DOHH2 (cell line): Measurements from ENCODE around the gene PGAP3.

Experiments used
- H3F3A ChIP-seq: fragments of 200-600 bp; sonication (generic), shearing (Covaris generic); 2 replicates; pipeline ENCODE4 v1.6.0; 2016; ENCODE audit warnings: antibody characterized with exemption, mild to moderate bottlenecking; ENCODE audit not compliant: control insufficient read depth, insufficient read depth
- H3K27ac ChIP-seq: fragments of 200-600 bp; sonication (generic); 2 replicates; pipeline ENCODE4 v1.5.1; 2014; ENCODE audit warnings: low read depth, mild to moderate bottlenecking, low read length, moderate library complexity
- H3K27me3 ChIP-seq: fragments of 200-600 bp; sonication (generic); 2 replicates; pipeline ENCODE4 v1.6.1; 2014; ENCODE audit warnings: mild to moderate bottlenecking, low read length, mixed read lengths; ENCODE audit not compliant: control insufficient read depth
- H3K36me3 ChIP-seq: fragments of 200-600 bp; sonication (generic); 2 replicates; pipeline ENCODE4 v1.6.1; 2014; ENCODE audit warnings: mild to moderate bottlenecking, low read length, moderate library complexity, mixed read lengths; ENCODE audit not compliant: control insufficient read depth
- H3K4me1 ChIP-seq: fragments of 200-600 bp; sonication (generic); 2 replicates; pipeline ENCODE4 v1.6.1; 2014; ENCODE audit warnings: mild to moderate bottlenecking, low read length, mixed read lengths; ENCODE audit not compliant: control insufficient read depth
- H3K4me2 ChIP-seq: fragments of 200-600 bp; sonication (generic); 2 replicates; pipeline ENCODE4 v1.6.0; 2014; ENCODE audit warnings: mild to moderate bottlenecking, low read length, moderate library complexity
- H3K4me3 ChIP-seq: fragments of 200-600 bp; sonication (generic); 2 replicates; pipeline ENCODE4 v1.5.1; 2014; ENCODE audit warnings: mild to moderate bottlenecking, low read length, mixed read lengths
- H3K79me2 ChIP-seq: fragments of 200-600 bp; sonication (generic); 2 replicates; pipeline ENCODE4 v1.6.1; 2014; ENCODE audit warnings: mild to moderate bottlenecking, low read length, mixed read lengths; ENCODE audit not compliant: control insufficient read depth
- H3K9me2 ChIP-seq: fragments of 200-600 bp; sonication (generic); replicated peaks from 2 replicates; pipeline ENCODE4 v1.6.1; 2014; ENCODE audit warnings: mild to moderate bottlenecking, low read length, mixed read lengths; ENCODE audit not compliant: control insufficient read depth
- H3K9me3 ChIP-seq: fragments of 200-600 bp; sonication (generic); 2 replicates; pipeline ENCODE4 v1.6.1; 2014; ENCODE audit warnings: antibody characterized with exemption, low read length, mixed read lengths; ENCODE audit not compliant: control insufficient read depth, insufficient read depth
- H4K20me1 ChIP-seq: fragments of 200-600 bp; sonication (generic); 2 replicates; pipeline ENCODE4 v1.6.0; 2014; ENCODE audit warnings: low read depth, mild to moderate bottlenecking, antibody characterized with exemption, low read length, moderate library complexity; ENCODE audit not compliant: control insufficient read depth, insufficient read depth
- EZH2phosphoT487 ChIP-seq: fragments of 200-600 bp; sonication (generic); IDR thresholded peaks from 2 replicates; pipeline ENCODE4 v1.6.1; 2017; ENCODE audit warnings: borderline replicate concordance, mild to moderate bottlenecking, antibody characterized with exemption, low read length, moderate library complexity, mixed read lengths
- TF ChIP-seq, protein P1 (sequence below): fragments of 200-600 bp; sonication (generic); IDR thresholded peaks from one replicate; pipeline ENCODE4 v1.5.1; 2014; ENCODE audit warnings: antibody characterized with exemption, mild to moderate bottlenecking, low read depth, low read length; ENCODE audit not compliant: poor library complexity, severe bottlenecking

PGAP3 gene

DNA sequence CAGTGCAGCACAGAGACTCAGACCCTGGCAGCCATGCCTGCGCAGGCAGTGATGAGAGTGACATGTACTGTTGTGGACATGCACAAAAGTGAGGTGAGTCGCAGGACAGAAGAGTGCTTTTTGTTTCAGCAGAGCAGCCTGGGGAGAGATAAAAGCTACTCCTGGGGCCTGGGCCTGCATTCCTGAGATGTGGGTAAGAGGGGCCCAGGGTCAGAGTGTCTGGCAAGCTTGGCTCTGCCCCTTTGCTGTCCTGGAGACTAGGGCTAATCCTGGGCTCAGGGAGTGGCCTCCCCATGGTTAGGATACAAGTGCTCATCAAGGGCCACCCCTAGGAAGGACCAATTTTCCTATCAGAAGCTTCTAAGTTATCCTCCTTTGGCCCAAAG, 7.2 kb upstream of the PGAP3 start:
- Histone ChIP-seq H3K79me2 (no peaks in the 10 kb centered on the region), H3K4me2 (no peak overlapping the region), H4K20me1 (no peaks in the 10 kb centered on the region), H3K9me3 (no peaks in the 10 kb centered on the region), H3K27me3 (no peaks in the 10 kb centered on the region), H3K4me3 (no peak overlapping the region), H3K27ac (no peak overlapping the region), H3F3A (no peaks in the 10 kb centered on the region), H3K36me3 (no peaks in the 10 kb centered on the region), H3K9me2 (no peaks in the 10 kb centered on the region), H3K4me1 (no peaks in the 10 kb centered on the region)
- TF ChIP-seq, protein P1, sequence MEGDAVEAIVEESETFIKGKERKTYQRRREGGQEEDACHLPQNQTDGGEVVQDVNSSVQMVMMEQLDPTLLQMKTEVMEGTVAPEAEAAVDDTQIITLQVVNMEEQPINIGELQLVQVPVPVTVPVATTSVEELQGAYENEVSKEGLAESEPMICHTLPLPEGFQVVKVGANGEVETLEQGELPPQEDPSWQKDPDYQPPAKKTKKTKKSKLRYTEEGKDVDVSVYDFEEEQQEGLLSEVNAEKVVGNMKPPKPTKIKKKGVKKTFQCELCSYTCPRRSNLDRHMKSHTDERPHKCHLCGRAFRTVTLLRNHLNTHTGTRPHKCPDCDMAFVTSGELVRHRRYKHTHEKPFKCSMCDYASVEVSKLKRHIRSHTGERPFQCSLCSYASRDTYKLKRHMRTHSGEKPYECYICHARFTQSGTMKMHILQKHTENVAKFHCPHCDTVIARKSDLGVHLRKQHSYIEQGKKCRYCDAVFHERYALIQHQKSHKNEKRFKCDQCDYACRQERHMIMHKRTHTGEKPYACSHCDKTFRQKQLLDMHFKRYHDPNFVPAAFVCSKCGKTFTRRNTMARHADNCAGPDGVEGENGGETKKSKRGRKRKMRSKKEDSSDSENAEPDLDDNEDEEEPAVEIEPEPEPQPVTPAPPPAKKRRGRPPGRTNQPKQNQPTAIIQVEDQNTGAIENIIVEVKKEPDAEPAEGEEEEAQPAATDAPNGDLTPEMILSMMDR, result no peak
- TF ChIP-seq EZH2phosphoT487, result no peak

DNA sequence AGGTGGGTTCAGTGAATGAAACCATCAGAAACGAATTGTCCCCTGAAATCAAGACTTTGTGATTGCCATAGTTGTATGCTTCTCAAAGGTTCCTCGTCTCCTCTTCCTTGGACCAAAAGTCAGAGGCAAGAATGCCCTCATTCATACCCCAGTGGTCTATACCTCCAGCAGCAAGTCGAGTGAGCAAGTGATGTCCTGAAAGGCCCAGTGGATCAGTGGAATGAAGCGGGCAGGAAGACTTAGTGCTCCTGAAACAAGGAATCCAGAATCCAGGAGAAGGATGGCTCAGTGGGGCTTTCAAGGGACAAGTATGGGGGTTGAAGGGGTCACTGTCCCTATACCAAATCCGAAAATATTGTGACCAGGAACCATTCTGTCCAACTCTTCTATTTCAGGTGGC, 6.7 kb upstream of the PGAP3 start:
- Histone ChIP-seq H3K9me3 (no peaks in the 10 kb centered on the region), H3F3A (no peaks in the 10 kb centered on the region), H3K9me2 (no peaks in the 10 kb centered on the region), H3K4me1 (no peaks in the 10 kb centered on the region), H3K79me2 (no peaks in the 10 kb centered on the region), H3K36me3 (no peaks in the 10 kb centered on the region), H3K27me3 (no peaks in the 10 kb centered on the region), H3K4me2 (no peak overlapping the region), H3K4me3 (no peak overlapping the region), H4K20me1 (no peaks in the 10 kb centered on the region), H3K27ac (no peak overlapping the region)
- TF ChIP-seq, protein P1, result no peak
- no peak for TF ChIP-seq EZH2phosphoT487

DNA sequence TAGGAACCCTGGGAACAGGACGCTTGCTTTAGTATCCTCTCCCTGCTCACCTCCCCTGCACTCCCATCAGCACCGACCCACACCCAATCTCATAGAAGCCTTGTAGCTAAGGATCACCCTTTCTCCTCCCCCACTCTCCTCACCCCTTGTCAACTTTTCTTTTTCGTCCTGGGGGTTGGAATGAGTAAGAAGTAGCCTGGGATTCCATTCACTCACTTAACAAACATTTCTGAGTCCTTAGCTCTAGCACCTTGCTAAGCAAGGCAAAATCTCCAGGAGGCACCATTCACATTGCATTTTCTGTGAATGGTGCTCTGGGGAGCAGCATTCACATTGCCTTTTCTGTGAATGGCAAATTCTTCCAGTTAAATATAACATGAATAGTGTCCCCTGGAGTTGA, 1.1 kb upstream of the PGAP3 start:
- H3K4me3 ChIP-seq, result peak overlapping the region; percentile 80
- no peaks in the 10 kb centered on the region for H3K36me3 ChIP-seq
- peaks cover 19% of the 10 kb centered on the region for H3K4me1 ChIP-seq
- H3F3A ChIP-seq, result peaks cover 9% of the 10 kb centered on the region
- H3K9me2 ChIP-seq, result no peaks in the 10 kb centered on the region
- H3K79me2 ChIP-seq, result peaks cover 3% of the 10 kb centered on the region; the same call in 1 of the 2 replicates
- TF ChIP-seq, protein P1, result no peak
- no peak for TF ChIP-seq EZH2phosphoT487
- peak overlapping the region; percentile 74 for H3K27ac ChIP-seq
- peak overlapping the region; percentile 87 for H3K4me2 ChIP-seq
- no peaks in the 10 kb centered on the region for H3K9me3 ChIP-seq
- no peaks in the 10 kb centered on the region for H4K20me1 ChIP-seq
- no peaks in the 10 kb centered on the region for H3K27me3 ChIP-seq

DNA sequence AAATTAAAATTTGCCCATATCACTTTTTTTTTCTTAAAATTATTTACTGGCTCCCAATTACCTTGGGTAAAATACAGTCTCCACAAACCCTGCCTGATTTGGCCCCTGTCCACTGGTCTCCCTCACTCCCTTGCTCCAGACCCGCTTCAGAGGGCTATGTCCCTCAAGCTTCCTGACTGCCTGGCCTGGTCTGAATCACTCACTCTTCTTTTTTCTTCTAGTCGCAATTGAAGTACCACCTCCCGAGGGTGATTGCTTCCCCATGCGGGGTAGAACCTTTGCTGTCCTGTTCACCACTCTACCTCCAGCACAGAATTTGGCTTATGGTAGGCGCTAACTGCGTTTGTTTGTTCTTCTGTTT, 598 bp upstream of the PGAP3 start:
- H3K9me3 ChIP-seq, result no peaks in the 10 kb centered on the region
- H3K4me1 ChIP-seq, result peaks cover 19% of the 10 kb centered on the region
- H3K79me2 ChIP-seq, result peaks cover 3% of the 10 kb centered on the region; the same call in 1 of the 2 replicates
- peak overlapping the region; percentile 80 for H3K4me3 ChIP-seq
- peak overlapping the region; percentile 74 for H3K27ac ChIP-seq
- peaks cover 9% of the 10 kb centered on the region for H3F3A ChIP-seq
- H3K9me2 ChIP-seq, result no peaks in the 10 kb centered on the region
- peak overlapping the region; percentile 87 for H3K4me2 ChIP-seq
- TF ChIP-seq, protein P1, result no peak
- TF ChIP-seq EZH2phosphoT487, result no peak
- H4K20me1 ChIP-seq, result no peaks in the 10 kb centered on the region
- H3K36me3 ChIP-seq, result no peaks in the 10 kb centered on the region
- H3K27me3 ChIP-seq, result no peaks in the 10 kb centered on the region
